ENCODE results near the gene OST4. TPM values are rescaled to one million over a fixed set of nuclear protein-coding genes. Genes with fewer than 3 reads are reported as not detected.

The OST4 gene
- total RNA-seq, 1 donor from 2014 or later: 379 TPM

DNA sequence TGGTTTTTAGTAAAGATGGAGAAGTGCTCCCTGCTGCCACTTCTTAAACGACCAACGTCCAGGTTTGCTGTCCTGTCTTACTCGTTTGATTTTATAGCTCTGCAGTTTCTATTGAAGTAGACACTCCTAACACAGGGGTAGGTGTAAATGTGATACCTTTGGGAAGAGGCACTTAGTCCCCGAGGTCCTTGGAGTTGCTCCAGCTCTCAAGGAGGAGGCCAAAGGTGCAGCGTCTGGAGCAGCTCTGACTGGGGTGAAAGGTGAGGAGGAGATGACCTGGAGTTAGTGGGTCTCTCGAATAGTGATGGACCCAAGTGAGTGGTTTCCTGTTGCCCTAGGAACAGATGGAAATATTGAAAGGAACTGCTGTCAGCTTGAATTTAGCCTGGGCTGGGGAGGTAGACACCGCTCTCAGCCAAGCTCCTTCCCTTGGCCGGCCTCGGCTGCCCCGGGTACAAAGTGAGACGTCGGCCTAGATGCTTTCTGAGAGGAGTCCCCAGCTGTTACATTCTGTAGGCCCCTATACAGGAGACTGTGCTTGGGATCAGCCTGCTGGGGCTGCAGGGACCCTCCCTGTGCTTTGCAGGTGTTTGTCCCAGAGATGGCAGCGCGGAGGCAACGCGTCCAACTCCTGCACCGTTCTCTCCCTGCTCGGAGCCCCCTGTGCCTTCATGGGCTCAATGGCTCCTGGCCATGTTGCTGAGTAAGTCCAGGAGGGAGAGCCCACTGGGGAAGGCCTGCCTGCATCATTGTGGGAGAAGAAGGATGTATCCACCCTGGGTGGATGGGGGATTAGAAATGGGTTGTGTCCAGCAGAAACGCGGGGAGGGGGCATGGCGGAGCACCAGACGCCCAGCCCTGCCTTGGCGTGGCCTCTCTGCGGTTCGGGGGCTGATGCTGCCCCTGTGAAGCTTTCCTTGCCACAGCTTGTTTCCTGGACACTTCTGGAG lies 20.6 kb upstream of the OST4 start:
- Mint-ChIP-seq H3K4me1 (ENCODE audit: unreplicated experiment) (peaks cover 17% of the 10 kb centered on the region), H3K27me3 (ENCODE audit: unreplicated experiment) (peaks cover 11% of the 10 kb centered on the region), H3K27ac (ENCODE audit: unreplicated experiment) (no peak overlapping the region), H3K9me3 (ENCODE audit: unreplicated experiment) (no peaks in the 10 kb centered on the region), H3K4me3 (ENCODE audit: unreplicated experiment) (no peak overlapping the region), H3K36me3 (ENCODE audit: low read depth, unreplicated experiment) (no peaks in the 10 kb centered on the region)
- no peak for DNase-seq (ENCODE audit: low spot score)
- TF ChIP-seq, protein P1, sequence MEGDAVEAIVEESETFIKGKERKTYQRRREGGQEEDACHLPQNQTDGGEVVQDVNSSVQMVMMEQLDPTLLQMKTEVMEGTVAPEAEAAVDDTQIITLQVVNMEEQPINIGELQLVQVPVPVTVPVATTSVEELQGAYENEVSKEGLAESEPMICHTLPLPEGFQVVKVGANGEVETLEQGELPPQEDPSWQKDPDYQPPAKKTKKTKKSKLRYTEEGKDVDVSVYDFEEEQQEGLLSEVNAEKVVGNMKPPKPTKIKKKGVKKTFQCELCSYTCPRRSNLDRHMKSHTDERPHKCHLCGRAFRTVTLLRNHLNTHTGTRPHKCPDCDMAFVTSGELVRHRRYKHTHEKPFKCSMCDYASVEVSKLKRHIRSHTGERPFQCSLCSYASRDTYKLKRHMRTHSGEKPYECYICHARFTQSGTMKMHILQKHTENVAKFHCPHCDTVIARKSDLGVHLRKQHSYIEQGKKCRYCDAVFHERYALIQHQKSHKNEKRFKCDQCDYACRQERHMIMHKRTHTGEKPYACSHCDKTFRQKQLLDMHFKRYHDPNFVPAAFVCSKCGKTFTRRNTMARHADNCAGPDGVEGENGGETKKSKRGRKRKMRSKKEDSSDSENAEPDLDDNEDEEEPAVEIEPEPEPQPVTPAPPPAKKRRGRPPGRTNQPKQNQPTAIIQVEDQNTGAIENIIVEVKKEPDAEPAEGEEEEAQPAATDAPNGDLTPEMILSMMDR (IDR thresholded peaks at IDR 0.05; ENCODE audit: unreplicated experiment): no peak

DNA sequence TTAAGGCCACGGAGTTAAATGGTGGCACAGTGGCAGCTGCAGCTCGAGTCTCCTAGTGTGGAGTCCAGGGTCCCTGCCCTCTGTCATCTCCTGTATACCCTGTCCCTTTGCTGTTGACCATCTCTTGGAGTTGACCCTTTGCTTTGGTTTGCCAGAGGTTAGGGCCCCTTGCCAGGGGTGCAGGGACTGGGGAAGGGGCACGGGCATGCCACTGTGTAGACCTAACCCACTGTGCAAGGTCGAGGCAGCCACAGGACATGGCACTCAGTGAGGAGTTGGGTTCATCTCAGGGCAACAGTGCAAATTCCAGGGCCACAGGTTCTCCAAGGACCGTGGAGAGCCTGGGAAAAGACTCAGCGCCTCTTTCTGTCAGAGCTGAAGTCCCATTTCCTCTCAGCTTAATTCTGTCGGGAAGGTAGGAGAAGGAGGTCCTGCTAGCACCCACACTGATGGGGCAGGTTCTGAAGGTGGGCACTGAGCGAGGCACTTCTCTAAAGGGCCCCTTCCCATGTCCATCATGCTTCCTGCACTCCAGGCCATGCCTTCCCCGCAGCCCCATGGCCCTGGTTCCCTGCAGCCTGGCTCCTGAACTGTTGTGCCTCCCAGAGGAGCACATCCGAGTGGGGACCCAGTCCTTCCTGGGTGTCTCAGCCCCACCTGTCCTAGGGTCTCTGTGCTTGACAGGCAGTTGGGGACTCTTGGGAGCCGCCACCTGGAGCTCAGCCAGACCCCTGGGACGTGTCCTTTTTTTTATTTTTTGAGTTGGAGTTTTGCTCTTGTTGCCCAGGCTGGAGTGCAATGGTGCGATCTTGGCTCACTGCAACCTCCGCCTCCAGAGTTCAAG lies 17.9 kb upstream of the OST4 start:
- no peaks in the 10 kb centered on the region for H3K9me3 Mint-ChIP-seq (ENCODE audit: unreplicated experiment)
- H3K4me3 Mint-ChIP-seq (ENCODE audit: unreplicated experiment): no peak overlapping the region
- H3K27me3 Mint-ChIP-seq (ENCODE audit: unreplicated experiment): peaks cover 8% of the 10 kb centered on the region
- peaks cover 13% of the 10 kb centered on the region for H3K4me1 Mint-ChIP-seq (ENCODE audit: unreplicated experiment)
- TF ChIP-seq, protein P1 (IDR thresholded peaks at IDR 0.05; ENCODE audit: unreplicated experiment): no peak
- no peaks in the 10 kb centered on the region for H3K36me3 Mint-ChIP-seq (ENCODE audit: low read depth, unreplicated experiment)
- no peak overlapping the region for H3K27ac Mint-ChIP-seq (ENCODE audit: unreplicated experiment)
- DNase-seq (ENCODE audit: low spot score): no peak

DNA sequence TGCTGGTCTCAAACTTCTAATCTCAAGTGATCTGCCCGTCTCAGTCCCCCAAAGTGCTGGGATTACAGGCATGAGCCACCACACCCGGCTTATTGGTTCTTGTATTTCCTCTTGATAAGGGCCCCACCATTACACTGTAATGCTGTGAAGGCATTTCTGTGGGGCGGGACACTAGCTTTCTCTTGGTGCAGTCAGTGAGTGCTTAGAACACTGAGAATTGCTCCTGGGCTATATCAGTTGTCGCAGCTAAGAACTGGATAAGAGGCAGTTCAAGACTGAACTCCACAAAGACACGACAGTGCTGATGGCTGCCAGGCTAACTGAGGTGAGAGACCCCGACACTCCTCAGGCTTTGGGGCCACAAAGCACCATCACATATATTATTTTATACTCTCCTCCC lies 17.2 kb upstream of the OST4 start:
- H3K27ac Mint-ChIP-seq (ENCODE audit: unreplicated experiment): no peak overlapping the region

DNA sequence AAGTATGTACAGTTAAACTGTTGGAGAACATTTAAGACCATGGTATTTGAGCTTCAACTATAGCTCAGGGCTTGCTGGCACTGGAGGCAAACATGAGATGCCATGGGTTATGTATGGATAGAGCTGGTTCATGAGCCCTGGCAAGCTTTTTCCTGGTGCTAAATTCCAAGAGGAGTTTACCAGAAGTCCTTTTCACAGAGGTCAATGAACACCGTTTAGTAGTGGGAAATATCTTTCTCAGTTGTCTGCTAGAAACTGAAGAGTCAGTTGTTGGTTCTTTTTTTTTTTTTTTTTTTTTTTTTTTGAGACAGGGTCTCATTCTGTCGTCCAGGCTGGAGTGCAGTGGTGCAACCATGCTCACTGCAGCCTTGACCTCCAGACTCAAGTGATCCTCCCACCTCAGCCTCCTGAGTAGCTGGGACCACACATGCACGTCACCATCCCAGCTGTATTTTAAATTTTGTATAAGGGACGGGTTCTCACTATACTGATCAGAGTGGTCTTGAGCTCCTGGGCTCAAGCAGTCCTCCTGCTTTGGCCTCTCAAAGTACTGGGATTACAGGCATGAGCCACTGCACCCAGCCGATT lies 16.5 kb upstream of the OST4 start:
- Mint-ChIP-seq H3K27me3 (ENCODE audit: unreplicated experiment) (peaks cover 9% of the 10 kb centered on the region), H3K9me3 (ENCODE audit: unreplicated experiment) (no peaks in the 10 kb centered on the region), H3K36me3 (ENCODE audit: low read depth, unreplicated experiment) (no peaks in the 10 kb centered on the region)

More for the DNA sequence above, 17.2 kb upstream of the OST4 start:
- H3K36me3 Mint-ChIP-seq (ENCODE audit: low read depth, unreplicated experiment): no peaks in the 10 kb centered on the region
- DNase-seq (ENCODE audit: low spot score): no peak
- H3K4me1 Mint-ChIP-seq (ENCODE audit: unreplicated experiment): peaks cover 13% of the 10 kb centered on the region
- H3K27me3 Mint-ChIP-seq (ENCODE audit: unreplicated experiment): peaks cover 8% of the 10 kb centered on the region
- no peaks in the 10 kb centered on the region for H3K9me3 Mint-ChIP-seq (ENCODE audit: unreplicated experiment)
- H3K4me3 Mint-ChIP-seq (ENCODE audit: unreplicated experiment): no peak overlapping the region
- TF ChIP-seq, protein P1 (IDR thresholded peaks at IDR 0.05; ENCODE audit: unreplicated experiment): no peak

More for the DNA sequence above, 16.5 kb upstream of the OST4 start:
- TF ChIP-seq, protein P1 (IDR thresholded peaks at IDR 0.05; ENCODE audit: unreplicated experiment): no peak
- H3K4me3 Mint-ChIP-seq (ENCODE audit: unreplicated experiment): peak overlapping the region; percentile 7
- H3K27ac Mint-ChIP-seq (ENCODE audit: unreplicated experiment): no peak overlapping the region
- no peak for DNase-seq (ENCODE audit: low spot score)
- H3K4me1 Mint-ChIP-seq (ENCODE audit: unreplicated experiment): peaks cover 13% of the 10 kb centered on the region

All from endothelial cell (in vitro differentiated cells).